Measurements from ENCODE around the gene CD320.

CD320 gene

GRCh38 chr19:8321067-8321985 lies 13.2 kb upstream of the CD320 start, which contains the start of the genes NDUFA7 and RPS28 (continued):
- TF ChIP-seq ZNF18 (tag by site-specific recombination; IDR thresholded peaks at IDR 0.05) (peak; percentile 22; the same call in 1 of the 2 replicates), ZNF2 (tag by site-specific recombination; IDR thresholded peaks at IDR 0.05) (peak; percentile 44; the same call in 1 of the 2 replicates), ZSCAN30 (tag by site-specific recombination; IDR thresholded peaks at IDR 0.05) (peak; percentile 74; the same call in 1 of the 2 replicates), HOXD13 (CRISPR knock-in tag; IDR thresholded peaks at IDR 0.05; ENCODE audit: borderline replicate concordance) (no peak; the same call in 1 of the 2 replicates), ZNF777 (tag by site-specific recombination; IDR thresholded peaks at IDR 0.05; ENCODE audit: borderline replicate concordance) (peak; percentile 20; the same call in 1 of the 2 replicates), ZXDB (tag by site-specific recombination; IDR thresholded peaks at IDR 0.05) (peak; percentile 89), KLF17 (tag by site-specific recombination; IDR thresholded peaks at IDR 0.05) (peak; percentile 83), ZNF24 (tag by site-specific recombination; IDR thresholded peaks at IDR 0.05) (0 out of 2 replicates have a peak, but pooled peaks have one; percentile 79), BCL11A (tag by site-specific recombination; IDR thresholded peaks at IDR 0.05; ENCODE audit: low read depth) (no peak), KLF10 (tag by site-specific recombination; IDR thresholded peaks at IDR 0.05) (peak; percentile 54; the same call in 1 of the 2 replicates), ZBTB44 (tag by site-specific recombination; IDR thresholded peaks at IDR 0.05) (no peak), BCL11B (tag by site-specific recombination; IDR thresholded peaks at IDR 0.05; ENCODE audit: low read depth) (0 out of 2 replicates have a peak, but pooled peaks have one; percentile 37), ZEB2 (tag by site-specific recombination; IDR thresholded peaks at IDR 0.05) (peak; percentile 60; the same call in 1 of the 2 replicates), TSHZ1 (tag by site-specific recombination; IDR thresholded peaks at IDR 0.05; ENCODE audit: borderline replicate concordance) (peak; percentile 10; the same call in 1 of the 2 replicates), PATZ1 (tag by site-specific recombination; IDR thresholded peaks at IDR 0.05) (peak; percentile 84), SALL2 (tag by site-specific recombination; IDR thresholded peaks at IDR 0.05; ENCODE audit: borderline replicate concordance) (no peak), ZNF16 (tag by site-specific recombination; IDR thresholded peaks at IDR 0.05; ENCODE audit: low read depth) (0 out of 2 replicates have a peak, but pooled peaks have one; percentile 4), ZNF214 (tag by site-specific recombination; IDR thresholded peaks at IDR 0.05; ENCODE audit: borderline replicate concordance) (no peak), SP7 (tag by site-specific recombination; IDR thresholded peaks at IDR 0.05) (peak; percentile 69), ZNF654 (tag by site-specific recombination; IDR thresholded peaks at IDR 0.05; ENCODE audit: low read depth) (peak; percentile 27; the same call in 1 of the 2 replicates), ZNF341 (tag by site-specific recombination; IDR thresholded peaks at IDR 0.05; ENCODE audit: low read depth) (no peak), ZNF514 (tag by site-specific recombination; IDR thresholded peaks at IDR 0.05) (no peak), ZNF624 (tag by site-specific recombination; IDR thresholded peaks at IDR 0.05) (no peak), YY1 (tag by site-specific recombination; IDR thresholded peaks at IDR 0.05) (peak; percentile 95), ZNF48 (tag by site-specific recombination; IDR thresholded peaks at IDR 0.05) (no peak), WT1 (tag by site-specific recombination; IDR thresholded peaks at IDR 0.05) (0 out of 2 replicates have a peak, but pooled peaks have one; percentile 19), YY2 (tag by site-specific recombination; IDR thresholded peaks at IDR 0.05) (peak; percentile 99), ZNF548 (tag by site-specific recombination; IDR thresholded peaks at IDR 0.05) (no peak)
